ENCODE measurements around the gene SOX21.

SOX21 gene

DNA sequence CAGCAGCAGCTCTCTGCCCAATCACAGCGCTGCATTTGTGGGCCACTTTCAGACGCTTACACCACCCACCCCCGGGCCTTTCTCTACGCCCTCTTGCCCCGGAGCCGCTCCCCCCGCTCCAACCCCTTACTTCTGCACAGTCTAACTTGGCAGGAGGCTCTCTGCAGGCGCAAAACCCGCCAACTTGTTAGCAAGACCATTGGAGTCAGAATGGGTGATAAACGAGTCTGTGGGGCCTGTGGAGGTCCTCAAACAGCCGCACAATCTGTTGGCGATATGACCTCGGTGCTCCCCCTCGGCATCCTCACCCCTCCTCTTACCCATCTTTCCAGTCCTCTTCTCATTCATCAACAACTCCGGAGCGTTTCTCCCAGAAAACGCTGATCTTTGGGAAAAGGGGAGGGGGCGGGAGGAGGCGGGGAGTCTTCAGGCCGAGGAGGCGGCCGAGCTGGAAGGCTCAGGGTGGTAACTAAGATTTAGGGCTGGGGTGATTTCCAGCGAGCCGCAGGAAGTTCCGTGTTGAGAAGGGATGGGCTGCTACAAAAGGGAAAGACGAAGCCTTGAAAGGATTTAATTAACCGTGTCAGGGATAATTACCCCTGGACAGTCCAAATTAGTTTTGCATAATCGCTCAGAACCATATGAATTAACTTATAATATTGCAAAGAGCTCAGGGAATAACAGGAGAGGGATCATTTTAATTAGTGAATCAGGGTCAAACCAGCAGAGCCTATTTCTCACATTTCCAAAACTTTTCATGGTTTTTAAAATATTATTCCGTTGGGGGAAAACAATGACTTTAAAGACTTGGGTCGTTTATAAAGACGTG lies 4.1 kb downstream of the SOX21 start:
- DNase-seq, result no peak

- DNase-seq, result no peak
These were observed 4.8 kb downstream of the SOX21 start for GRCh38 chr13:94707400-94708021.

GRCh38 chr13:94706843-94707399 lies 5.4 kb downstream of the SOX21 start:
- no peak for DNase-seq

GRCh38 chr13:94706101-94706842 lies 6.1 kb downstream of the SOX21 start:
- DNase-seq, result no peak

GRCh38 chr13:94705081-94706030 lies 7.0 kb downstream of the SOX21 start:
- DNase-seq, result no peak

DNA sequence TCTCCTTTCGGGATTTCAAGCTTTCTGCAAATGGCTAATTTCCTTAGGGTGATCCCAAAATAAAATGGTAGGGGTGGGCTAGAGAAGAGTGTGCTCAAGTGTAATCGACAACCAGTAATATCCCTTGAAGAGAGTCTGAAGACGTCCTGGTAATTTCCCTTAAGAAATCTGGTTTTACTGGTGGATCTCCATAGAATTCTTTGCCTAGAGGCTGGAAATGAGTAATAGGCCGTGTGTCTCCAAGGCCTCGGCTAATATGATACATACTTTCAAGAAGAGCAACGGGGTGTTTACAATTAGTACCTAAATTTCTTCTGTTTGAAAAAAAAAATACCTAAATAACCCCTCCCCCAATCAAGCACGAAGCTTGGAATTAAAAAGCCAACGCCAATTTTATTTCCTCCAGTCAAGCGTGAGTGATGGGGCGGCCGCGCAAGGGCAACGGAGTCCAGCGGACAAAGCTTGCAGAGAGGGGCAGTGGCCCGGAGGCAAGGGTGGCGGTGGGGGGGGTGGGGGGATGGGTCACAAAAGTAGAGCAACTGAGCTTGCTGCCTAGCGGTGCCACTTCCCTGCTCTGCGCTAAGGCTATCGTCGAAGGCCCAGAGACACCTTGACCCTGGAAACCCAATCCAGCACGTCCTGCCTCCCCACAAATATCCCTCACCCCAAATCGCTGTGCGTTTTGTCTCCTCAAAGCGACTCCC lies 7.8 kb downstream of the SOX21 start:
- no peak for DNase-seq

GRCh38 chr13:94703721-94704314 lies 8.5 kb downstream of the SOX21 start:
- no peak for DNase-seq

DNA sequence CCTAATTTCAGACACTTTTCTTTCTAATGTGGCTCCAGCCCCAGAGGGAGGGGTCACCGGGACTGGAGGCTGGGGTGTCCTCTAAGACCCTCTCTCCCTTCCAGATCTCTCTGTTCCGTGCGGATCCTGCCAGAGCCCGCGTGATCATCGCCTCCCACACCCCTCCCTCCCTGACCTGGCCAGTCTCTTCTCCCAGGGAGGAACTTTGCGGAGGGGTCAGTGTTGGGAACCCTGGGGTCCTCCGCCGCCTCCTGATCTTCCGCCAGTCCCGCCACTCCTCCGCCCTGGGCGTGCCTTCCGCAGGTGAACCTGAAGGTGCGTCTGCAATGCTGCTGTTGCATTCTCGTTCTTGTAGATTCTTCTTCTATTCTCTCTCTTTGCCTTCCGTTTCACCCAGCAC lies 9.1 kb downstream of the SOX21 start:
- no peak for DNase-seq

DNA sequence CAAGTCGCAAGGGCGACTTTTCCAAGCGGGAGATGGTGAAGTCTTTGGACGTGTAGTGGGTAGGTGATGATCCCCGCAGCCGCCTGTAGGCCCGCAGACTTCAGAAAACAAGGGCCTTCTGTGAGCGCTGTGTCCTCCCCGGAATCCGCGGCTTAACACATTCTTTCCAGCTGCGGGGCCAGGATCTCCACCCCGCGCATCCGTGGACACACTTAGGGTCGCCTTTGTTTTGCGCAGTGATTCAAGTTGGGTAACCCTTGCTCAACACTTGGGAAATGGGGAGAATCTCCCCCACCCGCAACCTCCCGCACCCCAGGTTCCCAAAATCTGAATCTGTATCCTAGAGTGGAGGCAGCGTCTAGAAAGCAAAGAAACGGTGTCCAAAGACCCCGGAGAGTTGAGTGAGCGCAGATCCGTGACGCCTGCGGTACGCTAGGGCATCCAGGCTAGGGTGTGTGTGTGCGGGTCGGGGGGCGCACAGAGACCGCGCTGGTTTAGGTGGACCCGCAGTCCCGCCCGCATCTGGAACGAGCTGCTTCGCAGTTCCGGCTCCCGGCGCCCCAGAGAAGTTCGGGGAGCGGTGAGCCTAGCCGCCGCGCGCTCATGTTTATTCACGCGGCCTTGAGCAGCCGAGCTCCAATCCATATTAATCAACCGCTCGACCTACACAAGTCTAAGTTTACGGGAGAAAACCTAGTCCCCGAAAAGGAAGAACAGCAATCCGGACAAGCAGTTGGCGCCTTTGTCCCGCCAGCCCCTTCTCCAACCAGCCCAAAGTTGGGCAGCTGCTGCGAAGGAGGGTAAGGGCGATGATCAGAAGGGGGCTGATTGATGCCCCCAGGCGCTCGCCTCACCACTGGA lies 9.9 kb downstream of the SOX21 start:
- no peak for DNase-seq

DNA sequence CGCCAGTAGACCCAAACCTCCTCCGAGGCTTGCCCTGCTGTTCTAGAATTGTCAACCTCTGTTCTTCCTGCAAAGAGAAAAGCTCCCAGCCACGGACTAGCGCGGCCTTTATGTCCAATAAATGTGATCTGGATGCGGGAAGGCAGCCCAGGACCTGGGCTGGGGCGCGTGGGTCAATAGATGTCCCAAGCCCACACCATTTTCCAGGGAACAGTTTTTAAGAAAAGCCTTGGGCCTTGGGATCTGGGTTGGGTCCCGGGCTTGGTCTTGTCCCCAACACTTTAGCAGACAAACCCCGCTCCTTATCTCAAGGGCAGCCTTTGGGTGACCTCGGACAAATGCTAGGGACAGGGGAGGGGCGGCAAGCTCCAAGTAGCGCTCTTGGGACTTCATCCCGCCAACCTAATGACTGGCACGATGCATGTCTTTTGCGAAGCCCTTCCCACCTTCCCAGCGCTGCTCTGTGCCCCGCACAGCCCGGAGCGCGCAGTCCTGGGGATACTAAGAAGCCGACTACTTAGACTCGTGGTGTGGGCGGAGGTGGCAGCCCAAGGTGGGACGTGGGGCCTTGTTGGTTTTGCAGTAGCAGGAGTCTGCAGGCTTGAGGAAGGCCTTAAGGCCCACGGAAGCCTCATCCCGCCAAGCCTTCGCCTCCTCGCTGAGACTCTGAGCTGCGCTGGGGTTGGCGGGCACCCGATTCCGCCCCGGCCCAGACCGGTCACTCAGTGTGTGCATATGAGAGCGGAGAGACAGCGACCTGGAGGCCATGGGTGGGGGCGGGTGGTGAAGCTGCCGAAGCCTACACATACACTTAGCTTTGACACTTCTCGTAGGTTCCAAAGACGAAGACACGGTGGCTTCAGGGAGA lies 10.8 kb downstream of the SOX21 start:
- no peak for DNase-seq

DNA sequence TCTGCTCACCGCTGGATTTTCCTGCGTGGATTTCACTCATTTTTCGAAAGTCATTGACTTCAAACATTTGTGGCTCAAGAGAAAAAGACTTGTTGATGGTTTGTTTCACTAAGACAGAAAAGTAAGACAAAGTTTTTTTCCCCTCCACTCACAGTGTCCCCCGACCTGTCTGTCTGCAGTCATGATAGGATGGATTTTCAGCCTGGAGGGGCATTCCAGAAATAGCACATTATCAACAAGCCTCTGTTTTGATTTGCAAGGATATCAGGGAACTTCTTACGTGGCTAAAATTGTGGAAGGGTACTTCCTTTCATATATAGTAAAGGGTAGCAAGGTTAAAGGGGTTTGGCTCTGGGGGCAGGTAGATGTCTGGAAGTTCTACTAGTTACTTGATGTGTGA lies 11.8 kb downstream of the SOX21 start:
- DNase-seq, result no peak

- no peak for DNase-seq
These were observed 12.3 kb downstream of the SOX21 start for GRCh38 chr13:94700051-94700535.

DNA sequence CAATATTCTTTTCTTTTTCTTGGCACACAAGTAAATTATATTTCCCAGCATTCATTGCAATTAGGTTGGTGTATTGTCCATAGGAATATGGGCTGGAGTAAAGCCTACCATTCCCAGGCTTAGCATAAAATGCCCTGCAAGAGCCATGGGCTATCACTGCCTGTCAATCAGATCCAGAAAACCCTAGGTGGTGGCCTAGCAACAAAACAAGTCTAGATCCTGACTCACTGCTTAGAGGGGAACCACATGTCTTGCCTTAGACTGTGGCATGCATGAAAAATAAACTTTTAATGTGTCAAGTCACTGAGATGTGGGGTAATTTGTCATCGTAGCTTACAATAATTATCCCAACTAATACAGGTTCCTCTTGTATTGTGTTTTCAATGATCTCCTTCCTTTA lies 16.2 kb downstream of the SOX21 start:
- no peak for DNase-seq

- no peak for DNase-seq
These were observed 20.3 kb downstream of the SOX21 start for GRCh38 chr13:94692030-94692429.

DNA sequence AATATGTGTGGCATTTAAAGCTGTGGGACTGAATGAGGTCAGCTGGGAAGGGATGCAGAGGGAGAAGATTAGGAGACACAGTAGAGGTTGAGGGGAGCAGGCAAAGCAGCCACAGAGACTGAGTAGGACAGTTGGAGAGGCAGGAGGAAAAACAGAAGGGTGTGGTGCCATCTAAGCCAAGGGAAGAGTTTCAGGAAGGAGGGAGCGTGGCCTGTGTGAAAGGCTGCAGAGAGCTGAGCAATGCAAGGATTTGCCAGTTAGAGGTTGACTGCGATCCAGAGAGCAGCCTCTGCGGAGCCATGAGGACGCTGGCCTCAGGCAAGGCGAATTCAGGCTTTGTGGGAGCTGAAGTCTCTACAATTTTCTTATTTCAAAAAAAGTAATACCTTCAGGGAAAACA lies 28.9 kb downstream of the SOX21 start:
- no peak for DNase-seq

DNA sequence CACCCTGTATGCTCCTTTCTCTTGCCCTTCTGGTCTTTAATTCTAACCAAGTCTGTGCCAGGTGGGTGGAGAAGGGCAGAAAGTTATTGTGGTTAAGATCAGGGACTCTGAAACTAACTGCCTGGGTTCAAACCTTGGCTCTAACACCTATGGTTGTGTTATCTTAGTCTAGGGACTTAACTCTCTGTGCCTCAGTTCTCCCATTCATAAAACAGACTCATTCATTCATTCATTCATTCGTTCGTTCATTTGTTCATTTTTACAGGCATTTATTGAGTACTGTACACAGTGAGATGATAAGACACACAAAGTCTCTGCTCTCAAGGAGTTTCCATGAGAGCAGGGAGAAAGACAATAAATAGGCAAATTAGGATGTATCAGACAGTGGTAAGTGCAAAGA lies 30.1 kb downstream of the SOX21 start:
- DNase-seq, result no peak

DNA sequence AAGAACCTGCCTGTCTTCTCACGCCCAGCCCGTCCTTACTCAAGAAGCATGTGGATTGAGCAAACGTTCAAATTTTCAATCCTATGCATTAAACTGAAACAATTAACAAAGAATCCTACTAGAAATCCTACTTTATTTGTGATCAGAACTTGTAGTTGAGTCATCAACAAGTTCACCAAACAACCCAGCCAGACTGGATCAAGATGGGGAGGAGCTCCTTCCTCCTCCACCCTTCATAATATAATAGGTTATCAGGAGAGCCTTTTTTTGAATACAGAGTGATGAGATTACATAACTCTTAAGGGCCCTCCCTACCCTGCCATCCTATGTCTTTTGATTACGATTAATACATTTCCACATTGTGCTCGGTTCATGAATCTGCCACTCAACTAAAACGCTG lies 32.7 kb downstream of the SOX21 start:
- no peak for DNase-seq

DNA sequence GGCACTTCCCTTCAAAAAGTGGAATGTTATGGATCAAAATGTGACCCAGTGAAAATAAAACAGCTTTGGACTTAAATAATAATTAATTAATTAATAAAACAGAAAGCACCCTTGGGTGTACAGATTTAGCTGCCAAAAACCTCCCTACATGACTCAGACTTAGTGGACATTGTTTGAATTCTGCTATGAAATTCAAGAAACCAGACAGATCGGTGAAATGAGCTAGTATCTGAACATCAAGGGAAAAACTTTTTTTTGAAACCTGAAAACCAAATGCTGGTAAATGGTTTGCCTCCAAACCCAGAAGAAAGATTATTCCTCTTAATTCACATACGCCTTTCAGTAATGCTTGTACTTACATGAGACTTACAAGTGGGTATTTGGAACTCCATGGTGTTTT lies 33.5 kb downstream of the SOX21 start:
- DNase-seq, result no peak

DNA sequence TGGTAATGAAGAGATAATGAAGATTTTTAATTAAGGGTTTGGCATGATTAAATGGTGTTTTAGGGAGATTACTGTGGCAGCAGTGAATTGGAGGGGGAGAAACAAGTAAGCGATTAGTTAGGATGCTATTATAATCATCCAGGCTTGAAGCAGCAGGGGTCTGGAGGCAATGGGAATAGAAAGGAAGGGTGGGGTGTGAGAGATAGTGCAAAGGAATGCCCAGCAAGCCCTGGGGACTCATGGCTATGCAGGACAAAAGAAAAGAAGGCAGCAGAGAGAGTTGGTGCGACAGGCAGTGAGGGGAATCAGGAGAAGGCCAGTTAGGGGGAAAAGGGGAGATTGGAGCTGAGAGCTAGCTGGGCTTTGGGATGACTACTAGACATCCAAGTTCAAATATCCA lies 34.5 kb downstream of the SOX21 start:
- DNase-seq, result no peak
